ENCODE results near the gene LRP10. TPM values are rescaled to one million over a fixed set of nuclear protein-coding genes. Genes with fewer than 3 reads are reported as not detected.
"Not testable (repeated sequence)": the region's sequence is repeated elsewhere in the genome, so short reads cannot be mapped to it uniquely, and the experiment has no call there.

LRP10 gene
- polyA plus RNA-seq, 1 experiment, result 308 TPM

- H3K4me3 ChIP-seq (ENCODE audit: low read depth, low read length), result no peak overlapping the region
These were observed 19.0 kb upstream of the LRP10 start for GRCh38 chr14:22852599-22852939.

GRCh38 chr14:22852940-22853767, 18.4 kb upstream of the LRP10 start:
- POLR2A ChIA-PET, result interaction anchor here (0.6 to 1.1 kb wide), 2 partner anchors 16 to 29 kb away, joined by 3 read pairs; no protein-coding TSS in a partner anchor
- CTCF ChIA-PET, result interaction anchor here (0.6 to 10.6 kb wide), 44 partner anchors 9 to 463 kb away, joined by 3 to 246 read pairs (median 5); partner anchors contain the start of genes DAD1, LRP10, MMP14 and MRPL52
- peak; percentile 25 for DNase-seq (ENCODE audit: low read depth)

More at GRCh38 chr14:22852599-22852939, 19.0 kb upstream of the LRP10 start:
- no peaks in the 10 kb centered on the region for H3K36me3 ChIP-seq (ENCODE audit: control insufficient read depth, insufficient read depth, low read length)
- ChIA-PET CTCF (interaction anchor here (0.7 to 10.6 kb wide), 40 partner anchors 8 to 462 kb away, joined by 3 to 246 read pairs (median 6); partner anchors contain the start of genes DAD1, LRP10, MMP14 and MRPL52), POLR2A (interaction anchor here (1.1 kb wide), 1 partner anchor 16 kb away, joined by 3 read pairs; no protein-coding TSS in a partner anchor)
- DNase-seq (ENCODE audit: low read depth), result no peak
- no peaks in the 10 kb centered on the region for H3K27me3 ChIP-seq (ENCODE audit: control insufficient read depth, insufficient read depth, low read length)
- no peak for TF ChIP-seq CTCF (IDR thresholded peaks at IDR 0.05; ENCODE audit: insufficient read depth, low read depth, low read length)

DNA sequence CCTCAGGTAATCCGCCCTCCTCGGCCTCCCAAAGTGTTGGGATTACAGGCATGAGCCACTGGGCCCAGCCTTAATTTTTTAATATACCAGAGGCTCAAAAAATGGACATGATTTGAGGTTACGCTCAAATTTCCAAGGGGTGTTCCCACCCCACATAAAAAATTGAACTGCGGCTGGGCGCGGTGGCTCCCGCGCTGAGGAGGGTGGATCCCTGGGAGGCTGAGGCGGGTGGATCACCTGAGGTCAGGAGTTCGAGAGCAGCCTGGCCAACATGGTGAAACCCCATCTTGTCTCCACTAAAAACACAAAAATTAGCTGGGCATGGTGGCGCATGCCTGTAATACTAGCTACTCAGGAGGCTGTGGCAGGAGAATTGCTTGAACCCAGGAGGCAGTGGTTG, 17.2 kb upstream of the LRP10 start:
- H3K27me3 ChIP-seq (ENCODE audit: control insufficient read depth, insufficient read depth, low read length); H3K36me3 ChIP-seq (ENCODE audit: control insufficient read depth, insufficient read depth, low read length); DNase-seq (ENCODE audit: low read depth); H3K4me3 ChIP-seq (ENCODE audit: low read depth, low read length); POLR2A ChIA-PET: not testable (repeated sequence)
- CTCF ChIA-PET, result interaction anchor here (0.6 to 10.6 kb wide), 26 partner anchors 10 to 464 kb away, joined by 3 to 246 read pairs (median 6); partner anchors contain the start of genes LRP10, MMP14, MRPL52 and OXA1L

More at GRCh38 chr14:22852940-22853767, 18.4 kb upstream of the LRP10 start:
- H3K27me3 ChIP-seq (ENCODE audit: control insufficient read depth, insufficient read depth, low read length), result no peaks in the 10 kb centered on the region
- H3K4me3 ChIP-seq (ENCODE audit: low read depth, low read length), result peak overlapping the region; percentile 47
- no peaks in the 10 kb centered on the region for H3K36me3 ChIP-seq (ENCODE audit: control insufficient read depth, insufficient read depth, low read length)
- TF ChIP-seq CTCF (IDR thresholded peaks at IDR 0.05; ENCODE audit: insufficient read depth, low read depth, low read length), result peak; percentile 89

DNA sequence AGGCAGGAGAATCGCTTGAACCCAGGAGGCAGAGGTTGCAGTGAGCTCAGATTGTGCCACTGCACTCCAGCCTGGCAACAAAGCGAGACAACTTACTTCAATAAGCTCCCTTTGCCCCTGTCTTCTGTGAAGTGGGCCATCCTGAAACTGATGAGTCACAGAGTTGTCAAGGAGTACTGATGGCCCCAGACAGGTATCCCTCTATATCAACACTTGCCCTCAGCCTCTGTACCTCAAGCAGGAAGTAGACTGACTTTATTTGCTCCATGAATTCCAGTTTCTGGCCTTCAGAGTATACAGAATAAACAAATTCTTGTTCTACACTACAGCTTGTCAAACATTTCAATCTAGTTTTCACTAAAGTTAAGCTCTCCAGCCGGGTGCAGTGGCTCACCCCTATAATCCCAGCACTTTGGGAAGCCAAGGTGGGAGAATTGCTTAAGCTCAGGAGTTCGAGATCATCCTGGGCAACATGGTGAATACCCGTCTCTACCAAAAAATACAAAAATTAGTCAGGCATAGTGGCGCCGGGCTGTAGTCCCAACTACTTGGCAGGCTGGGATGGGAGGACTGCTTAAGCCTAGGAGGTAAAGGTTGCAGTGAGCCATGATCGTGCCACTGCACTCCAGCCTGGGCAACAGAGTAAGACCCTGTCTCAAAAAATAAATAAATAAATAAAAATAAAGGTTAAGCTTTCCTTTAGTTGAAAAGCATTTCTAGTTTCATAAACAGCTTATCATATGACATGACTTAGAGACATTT, 16.4 kb upstream of the LRP10 start:
- H3K4me3 ChIP-seq (ENCODE audit: low read depth, low read length), result no peak overlapping the region
- no peaks in the 10 kb centered on the region for H3K36me3 ChIP-seq (ENCODE audit: control insufficient read depth, insufficient read depth, low read length)
- CTCF ChIA-PET, result interaction anchor here (1.0 to 10.6 kb wide), 15 partner anchors 9 to 299 kb away, joined by 3 to 246 read pairs (median 26); partner anchors contain the start of genes LRP10, MMP14 and MRPL52
- no peak for DNase-seq (ENCODE audit: low read depth)
- no peak for TF ChIP-seq CTCF (IDR thresholded peaks at IDR 0.05; ENCODE audit: insufficient read depth, low read depth, low read length)
- H3K27me3 ChIP-seq (ENCODE audit: control insufficient read depth, insufficient read depth, low read length), result no peaks in the 10 kb centered on the region
- POLR2A ChIA-PET, result no interaction called here

DNA sequence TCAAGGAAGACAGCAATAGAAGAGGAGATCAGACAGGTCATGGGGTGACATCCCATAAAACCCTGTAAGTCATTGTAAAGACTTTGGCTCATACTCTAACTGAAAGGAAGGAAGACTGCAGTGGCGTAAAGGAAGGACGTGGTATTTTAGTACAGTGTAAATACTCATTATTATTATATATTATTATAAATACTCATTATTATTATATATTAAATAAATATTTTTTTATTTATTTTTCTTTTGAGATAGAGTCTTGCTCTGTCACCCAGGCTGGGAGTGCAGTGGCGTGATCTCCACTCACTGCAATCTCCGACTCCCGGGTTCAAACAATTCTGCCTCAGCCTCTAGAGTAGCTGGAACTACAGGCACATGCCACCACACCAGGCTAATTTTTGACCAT, 15.1 kb upstream of the LRP10 start:
- Histone ChIP-seq H3K4me3 (ENCODE audit: low read depth, low read length) (no peak overlapping the region), H3K36me3 (ENCODE audit: control insufficient read depth, insufficient read depth, low read length) (no peaks in the 10 kb centered on the region), H3K27me3 (ENCODE audit: control insufficient read depth, insufficient read depth, low read length) (no peaks in the 10 kb centered on the region)
- no peak for TF ChIP-seq CTCF (IDR thresholded peaks at IDR 0.05; ENCODE audit: insufficient read depth, low read depth, low read length)
- ChIA-PET POLR2A (no interaction called here), CTCF (interaction anchor here (1.6 to 7.7 kb wide), 3 partner anchors 16 to 199 kb away, joined by 4 to 69 read pairs (median 34); partner anchors contain the start of gene LRP10)
- no peak for DNase-seq (ENCODE audit: low read depth)

- POLR2A ChIA-PET, result not testable (repeated sequence)
- CTCF ChIA-PET, result interaction anchor here (0.9 to 6.8 kb wide), 5 partner anchors 10 to 321 kb away, joined by 3 to 34 read pairs (median 5); partner anchors contain the start of gene LRP10
These were observed 11.2 kb upstream of the LRP10 start for GRCh38 chr14:22860377-22860776.

More at GRCh38 chr14:22860377-22860776, 11.2 kb upstream of the LRP10 start:
- not testable (repeated sequence) for H3K27me3 ChIP-seq (ENCODE audit: control insufficient read depth, insufficient read depth, low read length); DNase-seq (ENCODE audit: low read depth); H3K36me3 ChIP-seq (ENCODE audit: control insufficient read depth, insufficient read depth, low read length); H3K4me3 ChIP-seq (ENCODE audit: low read depth, low read length)
